Common myeloid progenitor, CD34-positive (primary cell): ENCODE data around the gene GDNF.

Experiments used
- CTCF ChIA-PET: fragments of 350-600 bp; sonication (Branson Sonifier 250); formaldehyde crosslinking; loops from one replicate; lab custom pipeline; 2021; ENCODE audit warnings: antibody characterized with exemption; lab: Charles Lee
- POLR2A ChIA-PET: fragments of 350-600 bp; sonication (Branson Sonifier 250); formaldehyde crosslinking; loops from one replicate; lab custom pipeline; 2021; ENCODE audit warnings: antibody characterized with exemption; lab: Charles Lee
- DNase-seq, 3 donors: peaks; one replicate each; pipeline versions ENCODE4 v3.0.0 to v3.0.0-alpha.2; 2013
- H3K27ac ChIP-seq, 2 experiments: 1 replicate in 1 of 2; 2 replicates in 1 of 2; pipeline ENCODE4 v1.7.0; 2013; ENCODE audit warnings: inconsistent platforms in 2 of 2, low read length in 2 of 2, mild to moderate bottlenecking in 2 of 2, low read depth in 1 of 2, moderate library complexity in 1 of 2; ENCODE audit not compliant: severe bottlenecking in 2 of 2, insufficient read depth in 1 of 2, poor library complexity in 1 of 2
- H3K27me3 ChIP-seq, 5 experiments: replicated peaks in 2 of 5; 1 replicate in 3 of 5; 2 replicates in 2 of 5; pipeline versions ENCODE4 v1.6.1 to v1.7.0; 2013; ENCODE audit warnings: low read length in 4 of 5, mild to moderate bottlenecking in 2 of 5, moderate library complexity in 2 of 5, inconsistent platforms in 1 of 5; ENCODE audit not compliant: insufficient read depth in 5 of 5, control insufficient read depth in 4 of 5
- H3K36me3 ChIP-seq, 4 experiments: 1 replicate in 2 of 4; 2 replicates in 2 of 4; pipeline versions ENCODE4 v1.6.1 to v1.7.0; 2013; ENCODE audit warnings: low read length in 3 of 4, control low read depth in 1 of 4, mild to moderate bottlenecking in 1 of 4; ENCODE audit not compliant: control insufficient read depth in 4 of 4, insufficient read depth in 4 of 4
- H3K4me1 ChIP-seq, 4 experiments: 1 replicate in 3 of 4; 2 replicates in 1 of 4; pipeline versions ENCODE4 v1.6.1 to v1.7.1; 2013; ENCODE audit warnings: low read length in 3 of 4, mild to moderate bottlenecking in 3 of 4, control low read depth in 1 of 4, inconsistent platforms in 1 of 4, moderate library complexity in 1 of 4; ENCODE audit not compliant: control insufficient read depth in 4 of 4, insufficient read depth in 4 of 4; ENCODE audit errors: control extremely low read depth in 1 of 4
- H3K4me3 ChIP-seq, 7 experiments: 1 replicate in 4 of 7; 2 replicates in 3 of 7; pipeline versions ENCODE4 v1.5.1 to v1.7.0; 2013; ENCODE audit warnings: mild to moderate bottlenecking in 7 of 7, low read length in 6 of 7, moderate library complexity in 6 of 7, inconsistent platforms in 2 of 7, low read depth in 2 of 7, control low read depth in 1 of 7; ENCODE audit not compliant: insufficient read depth in 4 of 7, control insufficient read depth in 1 of 7; ENCODE audit errors: extremely low read depth in 1 of 7
- H3K9me3 ChIP-seq, 5 experiments: 1 replicate in 4 of 5; 2 replicates in 1 of 5; pipeline versions ENCODE4 v1.6.1 to v1.7.1; 2013; ENCODE audit warnings: low read length in 4 of 5, mild to moderate bottlenecking in 2 of 5, inconsistent platforms in 1 of 5, low read depth in 1 of 5, moderate library complexity in 1 of 5; ENCODE audit not compliant: control insufficient read depth in 4 of 5, insufficient read depth in 2 of 5; ENCODE audit errors: control extremely low read depth in 1 of 5
- WGBS: methylation state at CpG from one replicate; pipeline ENCODE4 v1.1.5; 2013; ENCODE audit not compliant: insufficient coverage; 5-methylcytosine and 5-hydroxymethylcytosine counted together

Gene GDNF

DNA sequence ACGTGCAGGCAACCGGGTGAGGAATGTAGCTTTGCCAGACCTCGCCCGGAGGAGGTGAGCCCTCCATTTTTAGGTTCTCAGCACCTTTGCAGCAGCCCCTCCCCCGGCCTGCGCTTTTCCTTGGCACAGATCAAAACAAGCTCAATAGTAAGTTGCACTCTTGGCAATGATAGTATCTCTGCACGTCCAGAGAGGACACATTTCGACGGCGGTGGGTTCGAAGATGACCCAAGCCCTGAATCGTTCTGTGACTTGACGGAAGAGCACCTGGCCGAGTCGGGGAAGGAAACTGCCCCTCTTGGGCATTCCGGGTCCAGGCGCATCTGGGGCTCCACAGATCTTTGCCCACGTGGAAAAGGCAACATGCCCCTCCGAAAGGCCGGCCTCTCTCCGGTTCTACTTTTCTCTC, 904 bp downstream of the GDNF start:
- Histone ChIP-seq H3K27ac (no peak overlapping the region), H3K4me1 (peaks cover 0 to 67% (median 50%) of the 10 kb centered on the region in 4 experiments), H3K27me3 (peaks cover 6 to 99% (median 63%) of the 10 kb centered on the region in 5 experiments), H3K36me3 (no peaks in the 10 kb centered on the region), H3K9me3 (no peaks in the 10 kb centered on the region), H3K4me3 (peak overlapping the region in 3 of 7 experiments; percentile 43 to 62 (median 57))
- ChIA-PET CTCF (interaction anchor here (0.7 to 3.5 kb wide), 5 partner anchors 9 to 426 kb away, joined by 3 to 16 read pairs (median 3); no protein-coding TSS in a partner anchor), POLR2A (no interaction called here)
- 10% methylated on average over 20 of the region's 21 CpGs for WGBS
- DNase-seq = no peak

DNA sequence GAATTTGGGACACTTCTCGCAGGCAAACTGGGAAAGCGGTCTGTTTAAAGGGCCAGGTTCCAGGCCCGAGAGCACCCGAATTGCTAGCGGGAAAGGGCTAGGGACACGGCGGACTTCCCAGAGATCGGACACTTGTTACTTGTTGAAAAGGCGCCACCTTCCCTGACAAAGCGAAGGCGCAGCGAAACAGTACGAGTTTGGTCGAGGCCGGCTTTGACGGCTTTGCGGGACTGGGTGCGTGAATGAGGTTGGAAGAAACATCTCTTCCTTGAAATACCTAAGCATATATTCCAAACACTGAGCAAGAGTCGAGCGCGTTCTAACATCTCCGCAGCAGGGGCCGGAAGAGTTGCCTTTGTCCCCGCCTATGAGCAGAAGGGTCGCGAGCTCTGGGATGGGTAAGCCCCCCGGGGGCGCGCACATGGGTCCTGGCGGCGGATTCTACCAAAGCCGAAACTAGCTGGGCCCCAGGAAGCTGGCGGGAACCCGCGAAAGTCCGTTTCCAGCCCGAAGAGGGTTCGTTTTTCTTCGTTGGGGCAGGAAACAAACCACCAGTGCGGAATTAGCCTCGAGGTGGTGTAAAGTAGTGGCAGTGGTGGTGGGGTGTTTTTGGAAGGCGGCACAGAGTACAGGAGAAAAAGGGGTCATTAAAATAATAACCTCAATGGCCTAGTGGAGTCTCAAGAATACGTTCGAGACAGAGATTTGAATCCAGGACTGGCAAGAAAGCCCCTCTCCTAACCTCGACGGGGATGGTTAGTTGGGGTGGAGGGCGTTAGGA, 1.5 kb downstream of the GDNF start:
- H3K4me3 ChIP-seq = peak overlapping the region in 5 of 7 experiments; percentile 19 to 62 (median 52)
- H3K27me3 ChIP-seq = peaks cover 6 to 99% (median 69%) of the 10 kb centered on the region in 5 experiments
- ChIA-PET CTCF (interaction anchor here (0.7 to 3.5 kb wide), 5 partner anchors 9 to 425 kb away, joined by 3 to 16 read pairs (median 3); no protein-coding TSS in a partner anchor), POLR2A (no interaction called here)
- H3K36me3 ChIP-seq = no peaks in the 10 kb centered on the region
- H3K27ac ChIP-seq = no peak overlapping the region
- peak; percentile 21 to 54 (median 46) for DNase-seq
- H3K9me3 ChIP-seq = no peaks in the 10 kb centered on the region
- H3K4me1 ChIP-seq = peaks cover 0 to 67% (median 50%) of the 10 kb centered on the region in 4 experiments
- WGBS = 3% methylated on average over 35 of the region's 47 CpGs

DNA sequence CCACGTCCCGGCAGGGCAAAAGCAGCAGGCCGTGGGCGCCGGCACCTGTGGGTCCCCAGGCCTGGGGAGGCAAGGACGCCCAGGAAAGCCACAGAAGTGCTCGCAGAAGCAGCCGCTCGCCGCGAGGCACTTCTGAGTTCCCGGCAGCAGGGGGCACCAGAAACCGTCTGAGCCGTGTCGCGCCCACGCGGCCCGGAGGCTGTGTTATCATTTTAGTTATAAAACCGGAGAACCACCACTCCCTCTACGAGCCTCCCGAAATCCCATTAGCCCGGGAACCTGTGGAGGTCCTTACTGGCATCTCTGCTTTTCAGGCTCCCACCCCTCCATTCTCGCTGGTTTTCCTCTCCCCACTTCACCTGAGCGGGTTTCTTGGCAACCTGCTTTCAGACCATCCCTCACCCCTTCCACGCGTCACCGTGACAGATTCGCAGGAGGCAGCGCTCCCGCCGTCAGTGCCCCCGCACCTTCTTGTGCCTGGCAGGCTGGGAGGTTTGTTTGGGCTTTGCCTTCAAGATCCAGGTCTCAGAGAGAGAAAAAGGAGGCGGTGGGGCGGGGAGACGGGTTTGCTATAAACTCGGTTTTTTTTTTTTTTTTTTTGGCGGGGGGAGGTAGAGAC, 2.3 kb downstream of the GDNF start:
- Histone ChIP-seq H3K36me3 (no peaks in the 10 kb centered on the region), H3K9me3 (no peaks in the 10 kb centered on the region), H3K4me3 (peak overlapping the region in 4 of 7 experiments; percentile 50 to 58 (median 54)), H3K27me3 (peaks cover 10 to 100% (median 76%) of the 10 kb centered on the region in 5 experiments), H3K4me1 (peaks cover 0 to 67% (median 50%) of the 10 kb centered on the region in 4 experiments), H3K27ac (no peak overlapping the region)
- WGBS = 1% methylated on average over 30 of the region's 38 CpGs
- ChIA-PET POLR2A (no interaction called here), CTCF (interaction anchor here (0.8 to 2.0 kb wide), 7 partner anchors 10 to 355 kb away, joined by 3 to 22 read pairs (median 3); no protein-coding TSS in a partner anchor)
- peak; percentile 62 to 78 (median 69) for DNase-seq

DNA sequence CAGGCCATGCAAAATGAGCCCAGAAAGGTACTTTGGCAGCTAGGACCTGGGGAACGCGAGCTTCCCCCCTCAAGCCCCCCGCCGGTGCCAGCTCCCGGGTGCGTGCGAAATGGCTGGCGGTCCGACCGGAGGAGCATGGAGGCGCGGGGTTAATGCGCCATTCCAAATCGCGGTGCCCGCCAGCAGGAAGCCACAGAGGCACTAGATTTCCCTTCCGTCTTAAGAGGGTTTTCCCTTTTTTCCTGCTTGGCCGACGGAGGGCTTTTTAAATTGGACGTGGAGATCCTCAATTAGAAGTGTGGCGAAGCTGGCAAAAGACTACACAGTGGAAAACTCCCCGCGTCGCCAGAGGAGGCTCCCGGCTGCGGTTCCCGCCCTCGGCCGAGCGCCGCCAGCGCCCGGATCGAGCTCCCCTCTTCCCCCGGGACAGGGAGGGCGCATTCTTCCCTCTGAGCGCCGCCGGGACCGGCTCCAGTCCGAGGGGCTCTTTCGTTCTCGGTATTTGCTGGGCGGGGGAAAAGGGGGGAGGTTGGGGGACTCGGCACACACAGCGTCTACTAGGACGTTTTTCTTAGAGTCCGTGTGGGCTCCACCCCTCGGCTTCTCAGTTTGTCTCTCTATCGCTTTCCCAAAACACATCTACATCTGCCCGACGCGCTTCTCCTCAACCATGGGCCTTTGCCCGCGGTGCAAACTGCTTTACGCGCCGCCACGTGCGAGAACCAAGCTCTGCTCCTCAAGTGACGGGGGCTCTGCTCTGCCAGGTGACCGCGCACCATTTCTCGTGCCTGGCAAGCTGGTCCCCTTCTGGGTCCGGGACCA, 3.0 kb downstream of the GDNF start:
- under 1% methylated on average over 58 of the region's 65 CpGs for WGBS
- Histone ChIP-seq H3K27ac (no peak overlapping the region), H3K4me3 (peak overlapping the region in 6 of 7 experiments; percentile 31 to 58 (median 48)), H3K9me3 (no peaks in the 10 kb centered on the region), H3K4me1 (peaks cover 0 to 67% (median 50%) of the 10 kb centered on the region in 4 experiments), H3K27me3 (peaks cover 14 to 100% (median 76%) of the 10 kb centered on the region in 5 experiments), H3K36me3 (no peaks in the 10 kb centered on the region)
- DNase-seq = no peak
- CTCF ChIA-PET = interaction anchor here (0.8 to 2.0 kb wide), 7 partner anchors 11 to 356 kb away, joined by 3 to 22 read pairs (median 3); no protein-coding TSS in a partner anchor
- POLR2A ChIA-PET = no interaction called here

- peak overlapping the region in 6 of 7 experiments; percentile 31 to 58 (median 48) for H3K4me3 ChIP-seq
- DNase-seq = peak in 2 of 3 donors; percentile 36 to 41
- CTCF ChIA-PET = interaction anchor here (0.5 to 2.0 kb wide), 7 partner anchors 12 to 423 kb away, joined by 3 to 22 read pairs (median 3); no protein-coding TSS in a partner anchor
Observed at GRCh38 chr5:37836235-37836591, 3.6 kb downstream of the GDNF start.

GRCh38 chr5:37835380-37835973, 4.4 kb downstream of the GDNF start:
- Histone ChIP-seq H3K27ac (no peak overlapping the region), H3K4me1 (peaks cover 0 to 62% (median 49%) of the 10 kb centered on the region in 4 experiments), H3K4me3 (peak overlapping the region in 2 of 7 experiments; percentile 50 to 67), H3K36me3 (no peaks in the 10 kb centered on the region), H3K27me3 (peaks cover 14 to 98% (median 68%) of the 10 kb centered on the region in 5 experiments), H3K9me3 (no peaks in the 10 kb centered on the region)
- CTCF ChIA-PET = interaction anchor here (0.5 to 2.0 kb wide), 7 partner anchors 9 to 422 kb away, joined by 3 to 22 read pairs (median 4); no protein-coding TSS in a partner anchor
- 10% methylated on average over 10 of the region's 19 CpGs for WGBS
- DNase-seq = peak in 1 of 3 donors; percentile 37
- POLR2A ChIA-PET = no interaction called here

More at GRCh38 chr5:37836235-37836591, 3.6 kb downstream of the GDNF start:
- peaks cover 0 to 67% (median 50%) of the 10 kb centered on the region in 4 experiments for H3K4me1 ChIP-seq
- peaks cover 13 to 99% (median 75%) of the 10 kb centered on the region in 5 experiments for H3K27me3 ChIP-seq
- POLR2A ChIA-PET = no interaction called here
- no peaks in the 10 kb centered on the region for H3K9me3 ChIP-seq
- no peaks in the 10 kb centered on the region for H3K36me3 ChIP-seq
- no peak overlapping the region for H3K27ac ChIP-seq
- 5% methylated on average over 16 of the region's 16 CpGs for WGBS
